Sciatic nerve (tissue), 2 donors: ENCODE data around the gene PHF2. TPM values are rescaled to one million over a fixed set of nuclear protein-coding genes. Genes with fewer than 3 reads are reported as not detected.
A peak's percentile ranks its signal among the peaks of the same experiment; 100 is the strongest.

Experiments
- ATAC-seq: fragments of 200-7000 bp; cut with Tn5 transposase; one replicate; pipeline ENCODE4 v1.9.1; 2020; ENCODE audit warnings: mild to moderate bottlenecking, moderate library complexity
- DNase-seq: peaks from one replicate; pipeline ENCODE4 v3.0.0-alpha.2; 2020; ENCODE audit warnings: low spot score
- intact Hi-C: fragments of 100-400 bp; cut with DNase I; formaldehyde crosslinking; loops from one replicate; pipeline ENCODE4 v1.14.2; 2022
- total RNA-seq: library from RNA; stranded (reverse); fragmentation: NEBNext Ultra II Directional; extraction: Animal tissue kit (Norgen Biotek cat#: 25700); gene quantifications from one replicate; pipeline ENCODE4 v1.2.1, GENCODE V29; 2021
- donor health status: DM: no; HTN: no; CAD: no.
- donor health status: DM: no; HTN: no; CAD: no.

PHF2 gene
- total RNA-seq, 1 donor from 2014 or later = 41.5 TPM

DNA sequence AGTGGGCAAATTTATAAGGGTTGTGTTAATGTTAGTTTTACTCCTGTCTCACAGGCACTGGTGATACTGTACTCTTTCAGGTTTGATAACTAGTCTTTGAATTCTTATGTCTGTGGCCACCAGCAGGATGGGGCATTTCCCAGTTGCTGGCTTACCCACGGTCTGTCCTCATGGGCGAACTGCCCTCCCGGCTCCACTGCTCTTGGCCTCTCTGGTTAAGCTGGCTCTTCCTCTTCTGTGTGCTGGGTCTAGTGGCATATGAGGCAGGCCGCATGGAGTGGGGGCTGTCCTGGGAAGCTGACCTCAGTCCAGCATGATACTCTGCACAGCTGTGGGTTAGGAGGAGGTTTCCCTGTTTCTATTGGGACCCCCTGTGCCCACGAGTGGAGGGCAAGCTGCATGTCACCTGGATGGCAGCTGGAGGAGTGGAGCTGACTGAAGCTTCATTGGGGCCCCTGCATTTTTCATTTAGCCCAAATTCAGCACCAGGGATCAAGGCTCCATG, 19.5 kb downstream of the PHF2 start:
- ATAC-seq = no peak
- intact Hi-C loops = loop anchor here (2.0 kb wide), 1 partner anchor 43 kb away; no protein-coding TSS in a partner anchor
- DNase-seq = peak; percentile 22

GRCh38 chr9:93596399-93596798, 20.0 kb downstream of the PHF2 start:
- ATAC-seq (no peak), DNase-seq (peak; percentile 12)
- intact Hi-C loops = loop anchor here (2.0 kb wide), 1 partner anchor 42 kb away; no protein-coding TSS in a partner anchor

DNA sequence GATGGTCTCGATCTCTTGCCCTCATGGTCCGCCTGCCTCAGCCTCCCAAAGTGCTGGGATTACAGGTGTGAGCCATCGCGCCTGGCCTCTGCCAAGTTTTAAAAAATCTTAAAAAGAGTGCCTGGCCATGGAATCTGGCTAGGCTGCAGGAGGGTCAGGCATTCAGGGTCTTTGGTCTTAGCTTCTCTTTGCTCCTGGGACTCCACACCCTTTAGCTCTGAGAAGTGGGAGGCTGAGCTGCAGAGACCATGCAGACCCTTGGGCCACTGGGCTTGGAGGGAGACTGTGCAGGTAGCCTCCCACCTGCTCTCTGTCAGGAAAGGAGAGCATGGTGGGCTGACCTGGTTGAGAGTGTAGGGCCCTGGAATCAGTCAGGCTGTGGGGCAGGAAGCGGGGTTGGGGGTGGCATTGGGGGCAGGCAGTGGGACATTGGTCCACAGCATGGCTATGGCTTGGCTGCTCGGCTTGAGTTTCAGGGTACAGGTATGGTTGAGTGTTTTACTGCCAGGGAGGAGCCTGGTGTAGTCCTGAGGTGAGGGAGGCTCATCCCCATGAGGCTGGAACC, 20.8 kb downstream of the PHF2 start:
- intact Hi-C loops = loop anchor here (2.0 kb wide), 1 partner anchor 42 kb away; no protein-coding TSS in a partner anchor
- ATAC-seq (no peak), DNase-seq (peak; percentile 36)

DNA sequence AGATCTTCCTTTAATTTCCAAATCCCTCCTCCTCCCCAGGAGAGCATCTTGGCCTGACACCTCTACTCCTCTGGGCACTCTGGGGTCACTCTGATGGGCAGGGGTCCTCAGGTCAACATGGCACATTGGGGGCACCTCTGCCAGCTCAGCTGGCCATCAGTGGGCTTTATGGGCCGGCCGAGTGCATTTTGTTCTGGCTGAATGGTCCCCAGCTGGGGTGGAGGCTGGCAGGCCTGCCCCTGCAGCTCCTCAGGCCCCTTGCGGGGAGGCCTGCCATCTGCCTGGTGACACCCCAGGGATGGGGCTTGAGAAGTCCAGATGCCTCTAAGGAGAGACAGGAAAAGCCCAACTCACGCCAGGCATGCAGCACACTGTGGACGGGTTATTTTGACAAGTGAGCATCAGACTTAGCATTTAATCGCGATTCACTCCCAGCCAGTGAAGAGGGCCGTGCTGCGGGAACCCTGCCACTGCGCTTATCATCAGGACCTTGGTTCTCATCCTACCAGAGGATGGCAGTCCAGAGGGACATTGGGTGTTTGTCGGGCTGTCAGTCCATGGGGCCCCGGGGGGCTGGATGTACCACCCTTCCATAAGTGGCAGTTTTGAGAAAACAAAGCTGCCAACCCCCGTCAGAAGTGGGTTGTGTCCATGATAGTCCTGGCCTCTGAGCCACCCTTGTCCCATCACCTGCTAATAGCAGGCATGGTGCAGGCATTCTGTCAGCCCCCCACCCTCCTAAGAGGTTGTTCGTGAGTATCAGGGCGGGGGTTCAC, 21.7 kb downstream of the PHF2 start:
- ATAC-seq (no peak), DNase-seq (peak; percentile 42)
- intact Hi-C loops = loop anchor here (2.0 kb wide), 1 partner anchor 41 kb away; no protein-coding TSS in a partner anchor

- intact Hi-C loops = no loop called here
- ATAC-seq (peak; percentile 81), DNase-seq (peak; percentile 48)
Observed at GRCh38 chr9:93598647-93599241, 22.4 kb downstream of the PHF2 start.

- ATAC-seq = no peak
- intact Hi-C loops = no loop called here
- no peak for DNase-seq
Observed at GRCh38 chr9:93599571-93600403, 23.4 kb downstream of the PHF2 start.

DNA sequence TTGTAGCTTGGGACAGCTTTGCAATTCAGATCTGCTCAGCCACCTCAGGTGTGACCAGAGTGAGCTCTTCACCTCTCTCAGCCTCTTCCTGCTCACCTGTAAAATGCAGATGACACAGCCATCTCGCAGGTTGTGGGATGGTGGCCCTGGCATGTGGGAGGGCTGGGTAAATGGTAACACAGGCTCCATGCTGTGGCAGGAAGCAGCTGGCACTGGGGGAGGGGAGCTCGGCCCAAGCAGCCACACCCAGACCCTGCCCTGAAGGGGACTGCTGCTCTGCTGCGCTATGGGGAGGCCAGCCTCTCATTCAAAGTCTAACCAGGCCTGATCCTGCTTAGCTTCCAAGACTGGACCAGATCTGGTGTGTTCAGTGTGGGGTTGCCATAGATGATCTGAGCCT, 24.1 kb downstream of the PHF2 start:
- intact Hi-C loops = no loop called here
- DNase-seq = no peak
- no peak for ATAC-seq

DNA sequence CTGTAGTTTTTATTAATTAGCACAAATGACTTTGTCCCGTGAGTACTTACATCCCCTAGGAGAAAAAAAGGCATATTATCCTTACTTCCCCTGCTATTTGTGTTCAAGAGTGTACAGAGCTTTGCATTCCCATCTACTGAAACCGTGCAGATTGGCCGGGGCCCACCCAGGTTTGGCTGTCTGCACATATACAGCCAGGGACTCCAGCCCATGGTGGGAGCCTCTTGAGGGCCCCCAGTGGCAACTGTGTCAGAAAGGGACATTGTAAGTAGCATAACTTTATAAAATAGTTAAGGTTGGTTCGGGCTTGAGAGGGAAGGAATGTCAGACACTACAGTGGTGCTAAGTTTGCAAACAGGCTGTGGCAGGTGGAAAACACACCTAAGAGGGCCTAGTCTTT, 24.7 kb downstream of the PHF2 start:
- DNase-seq = no peak
- ATAC-seq = no peak
- intact Hi-C loops = no loop called here

GRCh38 chr9:93601666-93602065, 25.3 kb downstream of the PHF2 start:
- DNase-seq (no peak), ATAC-seq (no peak)
- intact Hi-C loops = no loop called here

- intact Hi-C loops = no loop called here
- ATAC-seq (no peak), DNase-seq (no peak)
Observed at GRCh38 chr9:93603011-93603410, 26.6 kb downstream of the PHF2 start.

GRCh38 chr9:93603906-93604326, 27.5 kb downstream of the PHF2 start:
- DNase-seq (no peak), ATAC-seq (no peak)
- intact Hi-C loops = no loop called here

DNA sequence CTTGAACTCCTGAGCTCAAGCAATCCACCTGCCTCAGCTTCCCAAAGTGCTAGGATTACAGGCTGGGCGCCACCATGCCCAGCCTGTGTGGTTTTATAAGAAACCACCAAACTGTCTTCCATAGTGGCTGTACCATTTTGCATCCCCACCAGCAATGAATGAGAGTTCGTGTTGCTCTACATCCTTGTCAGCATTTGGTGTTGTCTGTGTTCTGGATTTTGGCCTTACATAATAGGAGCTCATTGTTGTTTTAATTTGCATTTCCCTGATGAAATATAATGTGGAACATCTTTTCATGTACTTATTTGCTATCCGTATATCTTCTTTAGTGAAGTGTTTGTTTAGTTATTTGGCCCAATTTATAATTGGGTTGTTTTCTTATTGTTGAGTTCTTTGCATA, 29.8 kb downstream of the PHF2 start:
- ATAC-seq = no peak
- intact Hi-C loops = no loop called here
- DNase-seq = no peak

DNA sequence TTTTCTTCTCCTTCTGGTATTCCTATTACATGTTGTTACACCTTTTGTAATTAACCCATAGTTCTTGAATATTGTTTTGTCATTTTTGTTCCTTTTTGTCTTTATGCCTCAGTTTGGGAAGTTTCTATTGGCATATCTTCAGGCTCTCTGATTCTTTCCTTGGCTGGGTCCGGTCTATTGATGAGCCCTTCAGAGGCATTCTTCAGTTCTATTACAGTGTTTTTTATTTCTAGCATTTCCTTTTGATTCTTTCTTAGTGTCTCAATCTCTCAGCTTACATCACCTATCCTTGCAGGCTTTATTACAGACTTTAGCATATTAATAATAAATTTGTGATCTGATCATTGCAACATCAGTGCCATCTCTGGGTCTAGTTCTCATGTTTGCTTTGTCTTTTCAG, 33.8 kb downstream of the PHF2 start:
- no peak for ATAC-seq
- intact Hi-C loops = no loop called here
- DNase-seq = no peak

- no peak for DNase-seq
- intact Hi-C loops = no loop called here
- ATAC-seq = no peak
Observed at GRCh38 chr9:93612052-93612795, 35.8 kb downstream of the PHF2 start.

- intact Hi-C loops = no loop called here
- DNase-seq = no peak
- no peak for ATAC-seq
Observed at GRCh38 chr9:93612796-93613154, 36.4 kb downstream of the PHF2 start.

GRCh38 chr9:93613174-93613573, 36.8 kb downstream of the PHF2 start:
- no peak for DNase-seq
- ATAC-seq = no peak
- intact Hi-C loops = no loop called here

- DNase-seq (no peak), ATAC-seq (no peak)
Observed at GRCh38 chr9:93613791-93614190, 37.4 kb downstream of the PHF2 start.

GRCh38 chr9:93614830-93615468, 38.6 kb downstream of the PHF2 start:
- DNase-seq (no peak), ATAC-seq (no peak)
- intact Hi-C loops = no loop called here

More at GRCh38 chr9:93613791-93614190, 37.4 kb downstream of the PHF2 start:
- intact Hi-C loops = no loop called here
